Neural cell (in vitro differentiated cells): Measurements from ENCODE around the gene POLRMT.

Source experiments
- EP300 ChIP-seq: fragments of 450-650 bp; conservative IDR thresholded peaks from 2 replicates; pipeline ENCODE4 v1.6.1; 2014; ENCODE audit warnings: antibody characterized with exemption, mild to moderate bottlenecking, moderate library complexity; ENCODE audit not compliant: poor library complexity, severe bottlenecking
- EZH2 ChIP-seq: fragments of 200-600, 300-800 bp; shearing (Covaris generic), sonication (generic); IDR thresholded peaks from 2 replicates; pipeline ENCODE4 v1.6.1; 2014; ENCODE audit warnings: antibody characterized with exemption, low read length, borderline replicate concordance, mild to moderate bottlenecking; ENCODE audit not compliant: insufficient read depth, poor library complexity, severe bottlenecking
- POLR2AphosphoS5 ChIP-seq: IDR thresholded peaks from 2 replicates; pipeline ENCODE4 v1.6.1; 2012
- SMC3 ChIP-seq: fragments of 450-650 bp; conservative IDR thresholded peaks from 2 replicates; pipeline ENCODE4 v1.6.1; 2014; ENCODE audit warnings: antibody characterized with exemption, mild to moderate bottlenecking, moderate library complexity; ENCODE audit not compliant: poor library complexity
- TAF1 ChIP-seq: IDR thresholded peaks from 2 replicates; pipeline ENCODE4 v1.6.1; 2012; ENCODE audit warnings: low read depth
- TF ChIP-seq, protein P1 (sequence below): IDR thresholded peaks from 2 replicates; pipeline ENCODE4 v1.6.1; 2012; ENCODE audit warnings: borderline replicate concordance
- TF ChIP-seq, protein P2 (sequence below): fragments of 450-650 bp; IDR thresholded peaks from 2 replicates; pipeline ENCODE4 v1.5.1; 2014; ENCODE audit warnings: antibody characterized with exemption, mild to moderate bottlenecking, moderate library complexity; ENCODE audit not compliant: poor library complexity, severe bottlenecking

DNA sequence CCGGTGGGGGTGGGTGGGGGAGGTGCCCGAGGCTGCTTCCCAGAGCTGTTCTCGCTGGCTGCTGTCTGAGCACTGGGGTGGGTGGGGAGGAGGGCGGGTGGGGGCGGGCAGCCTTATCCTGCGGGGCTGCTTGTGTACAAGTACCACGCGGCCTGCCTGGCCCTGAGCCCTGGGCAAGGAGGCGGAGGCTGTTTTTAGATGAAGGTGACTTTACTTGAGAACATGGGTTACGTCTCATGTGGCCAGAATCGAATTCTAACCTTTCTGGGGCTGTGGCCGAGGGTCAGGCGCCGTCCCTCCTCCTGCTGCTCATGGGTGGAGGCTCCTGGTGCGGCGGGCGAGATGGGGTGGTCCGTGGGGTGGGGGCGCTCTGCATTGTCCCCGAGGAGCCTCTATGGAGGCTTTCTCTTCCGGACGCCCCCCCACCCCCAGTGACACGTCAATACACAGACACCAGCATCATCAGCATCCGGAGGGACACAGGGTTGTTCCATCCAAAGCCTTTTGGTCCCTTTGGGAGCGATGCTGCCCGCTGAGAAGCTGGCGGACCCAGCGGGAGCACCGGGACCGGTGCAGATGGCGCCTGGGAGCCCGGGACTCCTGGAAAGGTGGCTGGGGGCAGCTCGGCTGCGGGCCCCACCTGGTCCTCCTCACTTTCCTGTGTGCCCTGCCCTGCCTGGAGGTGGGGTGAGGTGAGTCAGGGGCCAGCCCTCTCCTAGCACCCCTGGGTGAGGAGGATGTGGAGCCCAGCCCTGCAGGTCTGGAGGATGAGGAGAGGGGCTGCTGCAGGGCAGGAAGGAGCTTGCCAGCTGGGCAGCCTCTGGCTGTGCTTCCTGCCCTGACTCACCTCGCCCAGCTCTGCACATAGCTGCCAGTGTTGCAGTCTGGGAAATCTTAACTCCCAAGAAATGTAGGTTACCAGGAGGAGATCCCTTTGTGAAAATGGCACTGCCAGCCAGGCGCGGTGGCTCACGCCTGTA is 57.5 kb downstream of the POLRMT start:
- TF ChIP-seq POLR2AphosphoS5 (no peak), TAF1 (no peak), EZH2 (no peak), EP300 (no peak), SMC3 (no peak)
- TF ChIP-seq, protein P1, sequence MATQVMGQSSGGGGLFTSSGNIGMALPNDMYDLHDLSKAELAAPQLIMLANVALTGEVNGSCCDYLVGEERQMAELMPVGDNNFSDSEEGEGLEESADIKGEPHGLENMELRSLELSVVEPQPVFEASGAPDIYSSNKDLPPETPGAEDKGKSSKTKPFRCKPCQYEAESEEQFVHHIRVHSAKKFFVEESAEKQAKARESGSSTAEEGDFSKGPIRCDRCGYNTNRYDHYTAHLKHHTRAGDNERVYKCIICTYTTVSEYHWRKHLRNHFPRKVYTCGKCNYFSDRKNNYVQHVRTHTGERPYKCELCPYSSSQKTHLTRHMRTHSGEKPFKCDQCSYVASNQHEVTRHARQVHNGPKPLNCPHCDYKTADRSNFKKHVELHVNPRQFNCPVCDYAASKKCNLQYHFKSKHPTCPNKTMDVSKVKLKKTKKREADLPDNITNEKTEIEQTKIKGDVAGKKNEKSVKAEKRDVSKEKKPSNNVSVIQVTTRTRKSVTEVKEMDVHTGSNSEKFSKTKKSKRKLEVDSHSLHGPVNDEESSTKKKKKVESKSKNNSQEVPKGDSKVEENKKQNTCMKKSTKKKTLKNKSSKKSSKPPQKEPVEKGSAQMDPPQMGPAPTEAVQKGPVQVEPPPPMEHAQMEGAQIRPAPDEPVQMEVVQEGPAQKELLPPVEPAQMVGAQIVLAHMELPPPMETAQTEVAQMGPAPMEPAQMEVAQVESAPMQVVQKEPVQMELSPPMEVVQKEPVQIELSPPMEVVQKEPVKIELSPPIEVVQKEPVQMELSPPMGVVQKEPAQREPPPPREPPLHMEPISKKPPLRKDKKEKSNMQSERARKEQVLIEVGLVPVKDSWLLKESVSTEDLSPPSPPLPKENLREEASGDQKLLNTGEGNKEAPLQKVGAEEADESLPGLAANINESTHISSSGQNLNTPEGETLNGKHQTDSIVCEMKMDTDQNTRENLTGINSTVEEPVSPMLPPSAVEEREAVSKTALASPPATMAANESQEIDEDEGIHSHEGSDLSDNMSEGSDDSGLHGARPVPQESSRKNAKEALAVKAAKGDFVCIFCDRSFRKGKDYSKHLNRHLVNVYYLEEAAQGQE, result no peak
- TF ChIP-seq, protein P2, sequence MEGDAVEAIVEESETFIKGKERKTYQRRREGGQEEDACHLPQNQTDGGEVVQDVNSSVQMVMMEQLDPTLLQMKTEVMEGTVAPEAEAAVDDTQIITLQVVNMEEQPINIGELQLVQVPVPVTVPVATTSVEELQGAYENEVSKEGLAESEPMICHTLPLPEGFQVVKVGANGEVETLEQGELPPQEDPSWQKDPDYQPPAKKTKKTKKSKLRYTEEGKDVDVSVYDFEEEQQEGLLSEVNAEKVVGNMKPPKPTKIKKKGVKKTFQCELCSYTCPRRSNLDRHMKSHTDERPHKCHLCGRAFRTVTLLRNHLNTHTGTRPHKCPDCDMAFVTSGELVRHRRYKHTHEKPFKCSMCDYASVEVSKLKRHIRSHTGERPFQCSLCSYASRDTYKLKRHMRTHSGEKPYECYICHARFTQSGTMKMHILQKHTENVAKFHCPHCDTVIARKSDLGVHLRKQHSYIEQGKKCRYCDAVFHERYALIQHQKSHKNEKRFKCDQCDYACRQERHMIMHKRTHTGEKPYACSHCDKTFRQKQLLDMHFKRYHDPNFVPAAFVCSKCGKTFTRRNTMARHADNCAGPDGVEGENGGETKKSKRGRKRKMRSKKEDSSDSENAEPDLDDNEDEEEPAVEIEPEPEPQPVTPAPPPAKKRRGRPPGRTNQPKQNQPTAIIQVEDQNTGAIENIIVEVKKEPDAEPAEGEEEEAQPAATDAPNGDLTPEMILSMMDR, result no peak
